NCI-H524 treated with DMSO at 0.1 percent for 48 hours (cell line): ENCODE measurements around the gene LINGO4.
"Not testable (repeated sequence)": the region's sequence is repeated elsewhere in the genome, so short reads cannot be mapped to it uniquely, and the experiment has no call there.

Source experiments
- DNase-seq: peaks from one replicate; lab custom pipeline; 2025; lab: John Stamatoyannopoulos, UW

LINGO4 gene

DNA sequence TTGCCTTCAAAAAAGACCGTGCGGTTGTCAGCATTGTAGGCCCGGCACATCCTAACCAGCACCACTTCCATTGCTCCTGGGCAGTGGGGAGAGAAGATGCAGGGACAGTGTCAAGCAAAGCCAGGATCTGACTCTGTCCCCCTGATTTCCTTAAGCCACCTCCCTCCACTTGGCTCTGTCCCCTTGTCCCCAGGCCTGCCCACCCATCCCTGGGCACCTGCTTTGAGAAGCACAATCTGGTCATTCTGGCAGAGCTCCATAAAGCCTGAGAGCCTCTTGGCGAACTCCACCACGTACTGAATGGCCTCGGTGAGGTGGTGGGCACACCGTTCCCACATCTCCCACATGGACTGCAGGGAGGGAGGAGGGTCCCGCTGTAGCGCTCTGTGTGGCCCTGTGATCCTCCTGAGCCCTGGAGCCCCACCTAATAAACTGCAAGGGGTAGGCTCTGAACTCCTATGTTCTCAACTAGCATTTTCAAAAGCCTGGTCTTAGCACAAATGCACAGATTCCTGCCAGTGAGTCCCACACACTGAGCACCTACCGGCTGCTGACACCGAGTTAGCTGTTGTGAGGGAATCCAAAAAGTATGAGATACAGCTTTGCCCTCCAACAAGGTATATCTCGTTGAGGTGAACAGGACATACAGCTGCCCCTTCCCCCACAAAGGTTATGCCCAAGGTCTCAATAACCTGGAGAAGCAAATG is 8.2 kb upstream of the LINGO4 start:
- no peak for DNase-seq

DNA sequence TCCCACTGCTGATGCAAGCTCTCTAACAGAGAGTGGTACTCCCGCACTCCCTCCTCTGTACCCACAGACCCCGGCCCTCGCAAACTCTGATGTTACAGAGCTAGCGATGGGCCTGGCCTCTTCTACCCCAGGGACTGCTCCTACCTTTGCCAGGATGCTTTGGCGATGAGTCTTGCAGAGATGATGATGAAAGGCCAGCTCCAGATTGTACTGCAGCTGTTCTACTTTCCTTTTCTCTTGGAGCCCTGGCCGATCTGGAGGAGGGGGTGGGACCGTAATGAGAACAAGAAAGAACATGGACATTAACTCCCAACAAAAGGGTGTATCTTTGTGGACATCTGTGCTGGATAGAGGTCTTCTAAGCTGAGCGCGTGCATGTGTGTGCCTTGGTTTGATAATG is 6.0 kb upstream of the LINGO4 start:
- no peak for DNase-seq

DNA sequence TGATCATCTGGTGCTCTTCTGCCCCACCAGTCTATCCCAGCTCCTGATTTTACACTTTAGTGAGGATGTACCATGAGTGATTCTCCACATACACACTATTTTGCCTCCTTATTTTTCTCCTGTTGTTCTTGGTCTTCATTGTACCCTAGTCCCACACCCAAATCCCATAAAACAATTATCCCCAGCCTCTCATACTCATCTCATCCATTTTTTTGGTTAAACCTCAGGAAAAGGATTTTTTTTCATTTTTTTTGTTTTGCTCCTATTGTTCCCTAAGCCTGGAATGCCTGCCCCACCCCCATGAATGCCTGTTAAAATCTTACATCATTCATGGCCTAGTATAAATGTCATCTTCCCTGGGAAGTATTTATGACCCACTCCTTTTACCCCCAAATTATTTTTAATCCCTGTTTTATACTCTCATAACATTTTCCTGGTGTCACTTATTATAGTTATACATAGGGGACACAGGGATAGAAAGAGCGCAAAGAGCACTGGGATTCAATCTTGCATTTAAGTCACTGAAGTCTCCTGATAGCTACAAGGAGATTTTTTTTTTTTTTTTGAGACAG is 4.9 kb upstream of the LINGO4 start:
- no peak for DNase-seq

DNA sequence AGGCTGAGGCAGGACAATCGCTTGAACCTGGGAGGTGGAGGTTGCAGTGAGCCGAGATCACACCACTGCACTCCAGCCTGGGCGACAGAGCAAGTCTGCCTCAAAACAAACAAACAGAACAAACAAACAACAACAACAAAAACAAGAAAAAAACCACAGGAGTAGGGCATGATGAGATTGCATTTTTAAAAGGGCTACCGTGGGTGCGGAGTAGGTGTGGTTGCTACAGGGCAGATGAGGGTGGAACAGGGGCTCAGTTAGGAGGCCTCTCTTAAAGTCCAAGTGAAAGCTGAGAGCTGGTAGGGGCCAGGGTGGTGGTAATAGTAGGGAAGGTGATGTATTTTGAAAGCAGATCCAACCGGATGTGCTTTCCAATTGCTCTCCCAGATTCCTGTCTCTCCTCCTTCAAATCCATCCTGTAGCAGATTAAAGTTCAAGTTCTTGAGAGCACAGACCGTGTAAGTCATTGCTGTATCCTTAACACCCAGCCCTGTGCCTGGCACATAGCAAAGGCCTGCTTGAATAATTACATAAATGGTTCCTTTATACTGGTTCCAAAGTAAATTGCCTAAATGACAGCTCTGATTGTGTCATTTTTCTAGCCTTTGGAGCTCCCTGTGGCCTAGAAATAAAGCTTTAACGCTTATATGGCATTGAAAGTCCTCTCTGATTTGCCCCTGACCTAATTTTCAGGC is 4.2 kb upstream of the LINGO4 start:
- no peak for DNase-seq

DNA sequence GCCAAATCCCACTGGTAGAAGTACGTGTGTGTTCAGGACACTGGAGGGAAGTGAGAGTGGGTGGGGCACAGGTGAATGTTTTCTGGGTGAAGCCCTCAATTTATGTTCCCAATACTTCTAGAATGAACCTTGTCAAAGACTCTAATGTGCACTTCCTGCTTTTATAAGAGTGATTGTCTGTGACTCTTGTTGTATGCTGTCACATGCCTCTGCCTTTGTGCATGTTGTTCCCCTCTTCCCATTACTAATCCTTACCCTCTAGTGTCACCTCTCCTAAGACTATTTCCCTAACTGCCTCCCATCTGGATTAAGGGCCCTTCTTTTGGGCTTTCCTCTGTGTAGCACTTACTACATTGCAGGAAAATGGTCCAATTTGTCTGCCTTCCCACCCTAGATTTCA is 2.5 kb upstream of the LINGO4 start:
- DNase-seq, result no peak

DNA sequence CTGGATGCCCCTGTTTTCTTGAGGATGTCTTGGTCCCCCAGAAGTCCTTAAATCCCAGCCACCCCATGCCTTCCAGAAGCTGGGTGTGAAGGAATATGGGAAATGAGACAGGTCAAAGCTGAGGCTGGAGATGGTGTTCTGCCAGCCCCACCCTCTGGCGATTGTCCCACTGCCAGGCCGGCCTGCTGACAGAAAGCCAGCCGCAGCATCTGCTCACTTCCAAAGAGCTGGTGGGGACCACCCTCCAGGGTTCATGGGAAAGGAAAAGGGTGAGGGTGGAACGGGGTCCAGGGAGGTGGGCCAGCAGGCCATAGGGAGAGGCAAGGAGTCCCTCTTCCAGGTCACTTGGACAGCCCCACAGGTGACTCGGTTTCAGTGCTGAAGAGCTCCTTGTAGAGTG is 1.9 kb upstream of the LINGO4 start:
- no peak for DNase-seq

DNA sequence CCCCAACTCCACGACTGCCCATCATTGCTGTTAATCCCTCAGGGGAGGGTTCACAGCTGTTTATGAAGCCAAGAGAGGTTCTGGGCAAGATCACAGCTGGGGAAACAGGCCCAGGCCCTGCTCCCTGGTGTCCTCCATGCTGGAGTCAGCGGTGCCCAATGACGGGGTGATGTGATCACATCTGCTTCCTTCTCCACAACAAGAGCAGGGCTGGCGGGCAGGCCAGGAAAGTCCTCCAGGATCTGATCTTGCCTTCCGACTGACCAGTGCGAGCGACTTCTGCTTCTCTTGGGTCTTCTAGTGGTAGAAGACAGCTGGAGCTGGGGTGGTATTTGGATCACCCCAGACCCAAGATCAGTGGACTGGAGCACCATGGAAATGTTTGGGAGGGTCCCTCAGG is 951 bp upstream of the LINGO4 start:
- no peak for DNase-seq

DNA sequence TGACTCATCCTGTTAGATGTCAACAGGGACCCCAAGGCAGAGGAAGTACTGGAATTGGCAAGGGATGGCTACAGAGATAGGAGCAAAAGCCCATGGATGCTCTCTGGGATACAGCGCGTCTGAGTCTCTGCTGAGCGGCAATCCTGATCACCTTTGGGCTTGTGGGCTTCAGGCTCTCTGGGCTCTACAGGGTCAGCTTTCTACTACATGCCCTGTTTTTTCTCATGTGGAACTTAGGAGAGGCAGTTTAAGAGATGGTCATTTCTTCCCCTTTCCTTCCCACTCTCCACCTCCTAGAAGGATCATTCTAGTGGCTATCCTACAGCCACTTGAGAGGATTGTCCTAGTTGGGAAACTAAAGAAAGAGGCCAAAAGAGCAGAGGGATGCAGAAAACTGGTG is 1.3 kb downstream of the LINGO4 start:
- no peak for DNase-seq

DNA sequence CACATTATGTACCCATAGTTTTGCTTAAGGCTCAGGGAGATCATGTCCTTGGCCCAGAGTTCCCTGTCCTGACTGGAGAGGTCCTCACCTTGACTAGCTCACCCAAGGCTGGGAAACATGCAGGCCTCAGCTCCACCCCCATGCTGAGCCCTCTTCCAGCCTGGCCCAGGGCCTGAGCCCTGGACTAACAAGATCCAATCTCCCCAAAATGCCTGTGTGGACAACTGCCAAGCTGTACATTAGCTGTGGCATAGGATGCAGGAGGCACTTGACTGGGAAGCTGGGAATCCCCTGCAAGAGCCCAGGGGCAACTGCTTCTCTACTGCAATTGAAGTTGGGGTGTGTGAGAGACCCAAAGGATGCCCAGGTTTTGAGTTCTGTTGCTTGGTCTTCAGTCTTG is 2.1 kb downstream of the LINGO4 start:
- no peak for DNase-seq

DNA sequence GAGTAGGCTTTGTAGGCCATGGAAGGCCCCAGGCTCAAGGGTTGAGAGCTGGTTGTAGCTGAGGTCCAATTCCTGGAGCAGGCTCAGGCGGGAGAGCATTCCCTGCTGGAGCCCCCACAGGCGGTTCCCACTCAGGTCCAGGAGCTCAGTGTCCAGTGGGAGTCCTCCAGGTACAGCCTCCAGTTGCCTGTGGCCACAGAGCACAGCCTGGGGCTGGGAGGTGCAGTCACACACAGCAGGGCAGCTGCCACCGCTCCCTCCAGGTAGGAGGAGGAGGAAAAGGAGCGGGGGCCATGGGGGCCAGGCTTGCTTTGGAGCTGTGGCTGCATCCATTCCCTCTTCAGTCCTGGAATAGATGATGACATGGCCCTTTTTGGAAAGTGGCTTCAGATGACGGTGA is 2.8 kb downstream of the LINGO4 start:
- DNase-seq, result no peak

DNA sequence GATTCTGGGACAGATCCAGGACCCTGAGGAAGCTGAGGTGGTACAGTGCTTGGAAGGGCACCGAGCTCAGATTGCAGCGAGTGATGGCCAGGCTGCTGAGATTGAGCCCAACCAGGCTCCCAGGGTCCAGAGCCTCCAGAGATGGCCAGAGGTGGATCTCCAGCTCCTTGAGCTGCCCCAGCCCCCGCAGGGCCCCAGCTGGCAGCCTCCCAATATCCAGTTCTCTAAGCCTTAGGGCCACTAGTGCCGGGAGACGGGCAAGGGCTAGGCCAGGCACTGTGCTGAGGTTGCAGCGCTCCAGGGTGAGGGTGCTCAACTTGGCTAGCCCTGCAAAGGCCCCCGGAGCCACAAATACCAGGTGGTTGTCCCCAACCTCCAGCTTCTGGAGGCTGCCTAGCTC is 3.4 kb downstream of the LINGO4 start:
- no peak for DNase-seq

DNA sequence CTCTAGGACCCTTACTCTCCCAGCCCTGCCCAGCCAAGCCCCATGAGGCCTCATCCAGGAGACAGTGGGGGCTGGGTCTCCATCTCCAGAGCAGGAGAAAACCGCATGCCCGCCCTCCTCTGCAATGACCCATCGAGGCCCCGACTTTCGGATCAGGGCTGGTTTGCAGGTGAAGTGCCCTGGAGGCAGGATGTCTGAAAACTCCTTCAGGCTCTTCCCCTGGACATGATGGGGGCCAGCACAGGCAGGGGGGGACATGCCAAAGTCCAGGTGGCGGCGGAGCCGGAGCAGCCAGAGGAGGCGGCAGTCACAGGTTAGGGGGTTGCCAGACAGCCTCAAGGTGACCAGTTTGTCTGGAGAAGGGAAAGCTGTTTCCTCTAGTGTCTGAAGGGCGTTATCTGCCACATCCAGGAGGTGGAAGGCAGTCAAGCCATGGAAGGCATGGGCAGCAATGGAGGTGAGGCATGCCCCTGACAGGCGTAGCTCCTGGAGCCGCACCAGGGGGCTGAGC is 3.9 kb downstream of the LINGO4 start:
- DNase-seq, result no peak

DNA sequence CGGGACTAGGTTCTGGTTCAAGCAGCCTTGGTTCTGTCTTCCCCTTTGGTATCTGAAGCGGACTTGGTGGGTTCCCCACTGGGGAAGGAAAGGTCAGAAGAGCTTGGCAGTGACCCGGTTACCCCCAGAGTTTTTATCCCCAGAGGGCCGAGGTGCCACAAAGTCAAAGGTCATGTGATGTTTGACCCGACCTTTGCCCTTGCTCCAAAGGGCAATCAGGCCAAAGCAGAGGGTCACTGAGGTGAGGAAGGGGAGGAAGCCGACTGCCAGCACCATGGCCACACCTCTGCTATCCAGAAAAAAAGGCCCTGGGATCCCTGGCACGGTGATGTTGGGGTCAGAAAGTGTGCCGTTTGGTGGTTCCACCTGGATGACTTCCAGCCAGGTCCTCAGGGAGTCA is 4.4 kb downstream of the LINGO4 start:
- no peak for DNase-seq

DNA sequence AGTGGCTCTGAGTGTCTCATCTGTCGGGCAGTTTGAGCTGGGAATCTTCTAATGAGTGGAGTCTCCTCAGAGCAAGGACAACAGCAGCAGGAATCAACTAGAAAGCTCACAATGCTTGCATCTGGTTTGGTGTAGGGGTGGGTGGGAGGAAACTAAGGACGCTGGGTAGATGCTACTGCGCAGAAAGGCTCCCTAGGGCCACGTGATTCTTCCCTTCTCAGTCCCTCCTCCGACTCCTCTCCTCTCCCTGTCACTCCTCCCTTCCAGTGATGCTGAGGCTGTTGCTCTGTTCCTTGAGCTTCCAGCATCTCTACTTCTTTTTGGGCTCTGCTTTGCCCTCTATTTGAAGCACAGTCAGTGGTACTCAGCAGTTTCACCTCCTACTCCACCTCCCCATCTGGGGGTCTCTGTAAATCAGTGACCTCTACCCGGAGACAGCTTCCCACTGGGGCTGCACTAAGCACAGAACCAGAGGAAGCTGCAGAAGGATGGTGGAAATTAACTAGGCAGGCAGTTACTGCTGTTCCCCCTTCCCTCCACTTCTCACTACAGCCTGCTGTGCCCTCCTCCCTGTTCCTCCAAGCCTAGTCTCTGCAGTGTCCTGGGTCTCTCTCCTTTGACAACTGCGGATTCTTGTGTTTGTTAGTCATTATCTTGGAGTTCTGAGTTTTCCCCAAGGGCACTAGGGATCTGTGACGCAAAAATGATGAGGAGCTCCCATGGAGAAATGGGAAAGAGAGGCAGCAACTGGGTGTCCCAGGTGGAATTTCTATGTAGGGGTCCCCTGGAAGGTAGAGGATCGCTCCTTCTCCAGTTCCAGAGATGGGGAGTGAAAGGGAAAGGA is 5.8 kb downstream of the LINGO4 start:
- no peak for DNase-seq

DNA sequence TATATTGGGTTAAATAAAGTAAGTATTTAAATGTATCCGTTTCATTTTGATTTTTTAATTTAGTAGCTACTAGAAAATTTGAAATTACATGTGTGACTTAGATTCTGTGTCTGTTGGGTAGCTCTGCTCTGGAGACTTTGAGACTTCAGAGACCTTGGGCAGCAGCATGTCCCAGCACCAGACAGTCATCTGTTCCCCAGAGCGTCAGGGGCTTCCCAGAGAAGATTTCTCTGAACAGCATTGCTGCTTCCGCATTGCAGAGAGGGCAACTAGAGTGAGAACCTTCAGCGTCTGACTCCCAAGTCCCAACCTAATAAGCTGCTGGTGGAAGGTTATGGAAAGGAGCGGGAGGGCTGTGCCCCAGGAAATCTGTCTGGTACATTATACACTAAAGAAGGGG is 6.6 kb downstream of the LINGO4 start:
- no peak for DNase-seq

DNA sequence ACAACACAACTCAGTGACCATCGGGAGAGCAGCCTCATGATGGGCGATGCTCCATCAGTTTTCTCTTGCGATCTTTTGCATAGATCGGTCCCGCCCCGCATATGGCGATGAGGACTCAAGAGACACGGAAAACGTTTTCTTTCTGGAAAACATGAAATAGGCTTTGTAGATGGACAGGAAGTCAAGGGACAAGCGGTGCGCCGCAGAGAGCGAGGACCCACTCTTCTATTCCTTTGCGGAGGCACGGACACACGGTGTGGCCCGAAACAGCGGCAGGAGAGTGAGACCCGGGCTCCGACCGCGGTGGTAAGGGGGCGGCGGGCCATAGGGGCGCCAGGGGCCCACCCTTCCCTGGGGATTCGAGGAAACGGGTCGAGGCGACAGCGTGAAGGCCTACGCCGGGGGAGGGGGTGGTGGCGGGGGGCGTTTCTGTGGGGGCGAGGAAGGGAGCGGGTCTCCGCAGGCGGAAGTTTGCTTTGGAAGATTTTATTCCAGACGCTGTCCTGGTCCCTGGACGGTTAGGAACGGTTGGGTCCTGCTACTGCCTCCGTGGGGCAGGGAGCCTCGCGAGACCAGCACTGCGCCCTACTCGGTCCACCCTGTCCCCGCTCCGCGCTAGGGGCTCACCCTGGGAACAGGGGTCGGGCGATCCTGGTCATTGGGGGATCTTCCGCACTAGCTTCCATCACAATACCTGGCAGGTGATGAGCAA is 14.1 kb downstream of the LINGO4 start:
- DNase-seq, result no peak

DNA sequence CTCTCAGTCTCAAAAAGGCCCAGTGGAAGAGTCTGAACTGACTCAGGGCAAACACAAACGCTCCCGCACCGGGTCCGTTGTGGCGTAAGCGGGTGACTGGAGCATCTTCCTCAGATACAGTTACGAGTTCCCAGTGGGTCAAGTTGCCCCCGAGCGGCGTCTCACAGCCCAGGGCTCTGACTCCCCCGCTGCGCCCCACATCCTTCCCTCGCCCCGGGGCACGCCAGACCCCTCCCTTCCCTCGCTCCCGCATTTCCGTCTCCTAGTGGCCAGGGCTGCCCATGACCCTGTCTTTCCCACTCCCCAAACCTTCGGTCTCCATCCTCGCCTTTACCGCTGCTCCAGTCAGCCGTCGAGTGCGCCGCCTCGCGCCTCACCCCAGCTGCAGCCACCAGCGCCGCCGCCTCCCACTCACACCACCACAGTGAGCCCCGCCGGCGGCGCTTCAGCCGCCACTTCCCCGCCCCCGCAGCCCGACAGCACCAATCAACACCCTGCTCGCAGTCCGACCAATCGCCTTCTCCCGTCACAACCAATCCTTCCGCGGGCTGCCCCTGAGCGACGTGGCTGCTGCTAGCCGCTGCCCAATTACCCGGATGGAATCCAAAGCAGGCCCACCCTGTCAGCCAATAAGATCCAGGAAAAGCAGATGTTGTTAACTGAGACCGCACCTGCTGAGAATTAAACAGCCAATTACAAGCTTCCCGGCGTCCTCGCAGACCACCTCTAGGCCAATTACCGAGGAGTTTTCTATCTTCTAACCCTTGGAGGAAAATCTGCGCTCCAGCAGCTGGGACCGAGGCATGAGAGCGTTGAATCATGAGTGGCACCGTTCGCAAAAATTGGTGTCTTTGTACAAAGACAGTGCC is 14.9 kb downstream of the LINGO4 start, which contains the start of gene TDRKH:
TDRKH (minus strand) TSS at position 430 of the 869 bp plus-strand sequence. CDS start 7,478 bp downstream, outside the sequence.
- DNase-seq, result peak; percentile 90

DNA sequence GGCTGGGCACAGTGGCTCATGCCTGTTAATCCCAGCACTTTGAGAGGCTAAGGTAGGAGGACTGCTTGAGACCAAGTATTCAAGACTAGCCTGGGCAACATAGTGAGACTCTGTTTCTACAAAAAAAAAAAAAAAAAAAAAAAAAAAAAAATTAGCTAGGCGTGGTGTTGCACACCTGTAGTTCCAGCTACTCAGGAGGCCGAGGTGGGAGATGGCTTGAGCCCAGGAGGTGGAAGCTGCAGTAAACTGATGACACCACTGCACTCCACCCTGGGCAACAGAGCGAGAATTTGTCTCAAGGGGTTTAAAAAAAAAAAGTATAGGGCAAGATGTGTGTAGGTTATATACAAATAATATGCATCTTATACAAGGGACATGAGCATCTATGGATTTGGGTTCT is 17.5 kb downstream of the LINGO4 start:
- no peak for DNase-seq

DNA sequence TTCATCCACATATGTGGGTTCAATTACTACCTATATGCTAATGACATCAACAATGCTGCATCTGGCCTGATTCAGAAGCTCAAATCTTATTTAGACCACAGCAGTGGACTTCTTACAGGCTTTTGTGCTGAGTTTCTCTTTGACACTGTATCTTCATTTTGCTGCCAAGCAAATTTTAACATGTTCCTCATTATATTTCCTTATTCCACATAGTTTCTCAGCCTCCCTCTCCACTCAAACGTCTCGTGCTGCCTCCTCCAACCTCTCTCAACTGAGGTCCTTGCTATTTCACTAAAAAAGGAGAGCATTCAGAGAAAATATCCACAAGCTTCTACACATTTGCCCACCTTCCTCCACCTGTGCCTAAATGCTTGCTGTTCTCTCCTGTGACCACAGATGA is 21.4 kb downstream of the LINGO4 start:
- DNase-seq, result no peak

DNA sequence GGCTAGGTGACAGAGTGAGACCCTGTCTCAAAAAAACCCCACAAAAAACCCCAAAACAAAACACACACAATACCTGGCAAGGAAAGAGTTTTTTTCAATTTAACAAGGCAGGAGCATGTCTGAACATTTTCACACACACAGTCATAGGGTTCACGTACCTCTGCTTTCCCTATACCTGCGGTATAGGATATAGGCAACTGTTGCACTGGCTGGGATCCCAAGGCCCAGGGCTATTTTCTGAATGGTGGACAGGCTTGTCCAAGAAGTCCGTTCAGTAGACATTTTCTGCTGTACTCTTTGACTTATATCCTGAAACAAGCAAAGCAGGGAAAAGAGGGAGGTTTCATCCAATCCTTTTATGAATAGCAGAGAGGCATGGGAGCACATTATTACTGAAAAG is 22.5 kb downstream of the LINGO4 start:
- no peak for DNase-seq

DNA sequence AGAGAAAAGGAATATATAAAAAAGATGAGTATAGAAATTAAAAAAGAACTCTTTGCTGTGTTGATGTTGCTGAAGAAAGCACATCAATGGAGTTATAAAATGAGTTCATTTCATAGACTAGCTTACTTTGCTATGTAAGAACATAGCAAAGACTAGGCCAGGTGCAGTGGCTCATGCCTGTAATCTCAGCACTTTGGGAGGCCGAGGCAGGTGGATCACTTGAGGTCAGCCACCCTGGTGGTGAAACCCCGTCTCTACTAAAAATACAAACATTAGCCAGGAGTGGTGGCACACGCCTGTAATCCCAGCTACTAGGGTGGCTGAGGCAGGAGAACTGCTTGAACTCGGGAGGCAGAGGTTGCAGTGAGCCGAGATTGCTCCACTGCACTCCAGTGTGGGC is 23.2 kb downstream of the LINGO4 start:
- DNase-seq, result not testable (repeated sequence)
